Motor neuron (in vitro differentiated cells): ENCODE data around the gene TRIM32. TPM values are rescaled to one million over a fixed set of nuclear protein-coding genes. Genes with fewer than 3 reads are reported as not detected.

Experiments
- ATAC-seq, 8 experiments: fragments of 200-7000 bp; cut with Tn5 transposase; replicated peaks in 6 of 8; 2 replicates each; pipeline ENCODE4 v1.8.0; 2021; ENCODE audit warnings: mild to moderate bottlenecking in 8 of 8, moderate library complexity in 8 of 8
- H3K27ac ChIP-seq, 2 donors: fragments of 250-450 bp; sonication (Bioruptor Pico); 2 replicates each; pipeline ENCODE4 v1.9.0; 2021; ENCODE audit warnings: antibody characterized with exemption in 2 of 2, mild to moderate bottlenecking in 2 of 2, moderate library complexity in 1 of 2
- H3K4me1 ChIP-seq, 2 donors: fragments of 250-450 bp; sonication (Bioruptor Pico); replicated peaks in 1 of 2; 2 replicates each; pipeline ENCODE4 v1.6.1; 2021; ENCODE audit warnings: antibody characterized with exemption in 2 of 2, mild to moderate bottlenecking in 2 of 2, moderate library complexity in 1 of 2
- H3K4me3 ChIP-seq, 5 donors: fragments of 250-450 bp; sonication (Bioruptor Pico); 2 replicates each; pipeline ENCODE4 v1.9.0; 2021; ENCODE audit warnings: antibody characterized with exemption in 5 of 5, mild to moderate bottlenecking in 5 of 5, moderate library complexity in 4 of 5
- WGBS, 10 experiments: fragments of 450-650 bp; shearing (Covaris generic); methylation state at CpG; one replicate each; pipeline ENCODE4 v1.0.0; 2022; 5-methylcytosine and 5-hydroxymethylcytosine counted together
- in situ Hi-C, 9 experiments: fragments of 400-800 bp; cut with MboI; loops; one replicate each; pipeline ENCODE4 v1.15.0; 2021; ENCODE audit warnings: low sequenced_read_pairs in 9 of 9, low pct_unique_long_range_greater_than_20kb in 2 of 9; ENCODE audit not compliant: unreplicated experiment in 9 of 9
- total RNA-seq, 8 experiments: library from RNA; unstranded; fragments of 300-600 nt; gene quantifications; 2 replicates each; pipeline versions ENCODE4 v1.2.3 to v1.2.4, GENCODE V29; 2022

TRIM32 gene
- total RNA-seq, 8 experiments from 2014 or later = 12.1 to 20.8 (median 17.6) TPM

GRCh38 chr9:116658265-116658664 is 28.8 kb upstream of the TRIM32 start:
- in situ Hi-C loops = loop anchor here in 5 of 9 experiments (10.0 to 25.0 kb wide), 3 partner anchors 496 to 1071 kb away; partner anchors contain the start of gene PAPPA (in 2 of the 5)
- no peak overlapping the region for H3K4me3 ChIP-seq
- ATAC-seq = no peak
- peaks cover 3 to 26% of the 10 kb centered on the region in 2 donors for H3K4me1 ChIP-seq
- H3K27ac ChIP-seq = no peak overlapping the region
- WGBS, 10 experiments = 100% methylated on average over 1 to 2 of the region's 2 CpGs; no CpG with 5 or more reads in 4 of the 10 experiments

- H3K27ac ChIP-seq = no peak overlapping the region
- ATAC-seq = peak; percentile 85 to 98 (median 90)
- H3K4me1 ChIP-seq = peaks cover 3 to 17% of the 10 kb centered on the region in 2 donors
- 36 to 100% (median 57%) methylated on average over 1 to 6 of the region's 7 CpGs for WGBS, 10 experiments
- in situ Hi-C loops = loop anchor here in 4 of 9 experiments (25.0 kb wide), 2 partner anchors 499 to 1074 kb away; partner anchors contain the start of gene PAPPA (in 2 of the 4)
- H3K4me3 ChIP-seq = no peak overlapping the region
Measured at GRCh38 chr9:116661037-116661954, 25.8 kb upstream of the TRIM32 start.

- in situ Hi-C loops = loop anchor here in 4 of 9 experiments (25.0 kb wide), 2 partner anchors 500 to 1075 kb away; partner anchors contain the start of gene PAPPA (in 2 of the 4)
- no peak for ATAC-seq
- WGBS, 10 experiments = 60 to 89% (median 81%) methylated on average over 2 to 6 of the region's 6 CpGs; no CpG with 5 or more reads in 1 of the 10 experiments
Measured at GRCh38 chr9:116662646-116663310, 24.3 kb upstream of the TRIM32 start.

GRCh38 chr9:116663581-116663980 is 23.5 kb upstream of the TRIM32 start:
- WGBS, 10 experiments = 83 to 100% (median 100%) methylated on average over 1 of the region's 1 CpG; no CpG with 5 or more reads in 2 of the 10 experiments
- no peak overlapping the region for H3K4me3 ChIP-seq
- H3K4me1 ChIP-seq = peaks cover 3 to 9% of the 10 kb centered on the region in 2 donors
- peak in 3 of 8 experiments; percentile 3 to 41 (median 35) for ATAC-seq
- H3K27ac ChIP-seq = no peak overlapping the region
- in situ Hi-C loops = loop anchor here in 4 of 9 experiments (25.0 kb wide), 2 partner anchors 501 to 1076 kb away; partner anchors contain the start of gene PAPPA (in 2 of the 4)

More at GRCh38 chr9:116662646-116663310, 24.3 kb upstream of the TRIM32 start:
- Histone ChIP-seq H3K27ac (no peak overlapping the region), H3K4me1 (peaks cover 3 to 9% of the 10 kb centered on the region in 2 donors), H3K4me3 (no peak overlapping the region)

- Histone ChIP-seq H3K4me1 (no peaks in the 10 kb centered on the region), H3K27ac (no peak overlapping the region), H3K4me3 (no peak overlapping the region)
- ATAC-seq = peak in 3 of 8 experiments; percentile 32 to 79 (median 75)
- in situ Hi-C loops = loop anchor here in 4 of 9 experiments (25.0 kb wide), 2 partner anchors 507 to 1082 kb away; partner anchors contain the start of gene PAPPA (in 2 of the 4)
- WGBS, 10 experiments = 42 to 100% (median 87%) methylated on average over 1 to 4 of the region's 4 CpGs
Measured at GRCh38 chr9:116668970-116669695, 18.0 kb upstream of the TRIM32 start.

GRCh38 chr9:116671605-116672004 is 15.5 kb upstream of the TRIM32 start:
- in situ Hi-C loops = loop anchor here in 4 of 9 experiments (25.0 kb wide), 2 partner anchors 509 to 1084 kb away; partner anchors contain the start of gene PAPPA (in 2 of the 4)
- ATAC-seq = no peak
- H3K4me1 ChIP-seq = no peaks in the 10 kb centered on the region
- H3K27ac ChIP-seq = no peak overlapping the region
- H3K4me3 ChIP-seq = no peak overlapping the region
- 60 to 100% (median 80%) methylated on average over 1 to 2 of the region's 2 CpGs for WGBS, 10 experiments

GRCh38 chr9:116673375-116673774 is 13.7 kb upstream of the TRIM32 start:
- WGBS, 10 experiments = 0 to 100% (median 49%) methylated on average over 1 of the region's 1 CpG; no CpG with 5 or more reads in 2 of the 10 experiments
- peak in 3 of 8 experiments; percentile 27 to 52 (median 30) for ATAC-seq
- in situ Hi-C loops = loop anchor here in 4 of 9 experiments (25.0 kb wide), 2 partner anchors 511 to 1086 kb away; partner anchors contain the start of gene PAPPA (in 2 of the 4)
- Histone ChIP-seq H3K4me1 (no peaks in the 10 kb centered on the region), H3K27ac (no peak overlapping the region), H3K4me3 (no peak overlapping the region)

GRCh38 chr9:116674210-116674980 is 12.7 kb upstream of the TRIM32 start:
- in situ Hi-C loops = loop anchor here in 4 of 9 experiments (25.0 kb wide), 2 partner anchors 512 to 1087 kb away; partner anchors contain the start of gene PAPPA (in 2 of the 4)
- no peak for ATAC-seq
- WGBS, 10 experiments = 20 to 90% (median 59%) methylated on average over 1 to 3 of the region's 5 CpGs; no CpG with 5 or more reads in 3 of the 10 experiments
- Histone ChIP-seq H3K27ac (no peak overlapping the region), H3K4me1 (no peaks in the 10 kb centered on the region), H3K4me3 (no peak overlapping the region)

GRCh38 chr9:116683535-116683934 is 3.6 kb upstream of the TRIM32 start:
- Histone ChIP-seq H3K4me3 (no peak overlapping the region), H3K4me1 (peaks cover 8 to 13% of the 10 kb centered on the region in 2 donors), H3K27ac (no peak overlapping the region)
- no peak for ATAC-seq
- in situ Hi-C loops = no loop called here

- WGBS, 10 experiments = 66 to 96% (median 86%) methylated on average over 1 to 3 of the region's 4 CpGs; no CpG with 5 or more reads in 6 of the 10 experiments
- in situ Hi-C loops = no loop called here
- Histone ChIP-seq H3K4me3 (no peak overlapping the region), H3K4me1 (peaks cover 14 to 19% of the 10 kb centered on the region in 2 donors), H3K27ac (no peak overlapping the region)
- ATAC-seq = no peak
Measured at GRCh38 chr9:116685166-116685565, 1.9 kb upstream of the TRIM32 start.

- Histone ChIP-seq H3K4me1 (peaks cover 14 to 19% of the 10 kb centered on the region in 2 donors), H3K4me3 (peak overlapping the region in 1 of 5 donors; percentile 52), H3K27ac (no peak overlapping the region)
- in situ Hi-C loops = no loop called here
- no peak for ATAC-seq
Measured at GRCh38 chr9:116686135-116686534, 970 bp upstream of the TRIM32 start.
